GM23338 (cell line): ENCODE results near the gene SMIM43.

Experiments
- EZH2 ChIP-seq: fragments of 200-600 bp; sonication (generic); IDR thresholded peaks from one replicate; pipeline ENCODE4 v1.8.0; 2017; ENCODE audit warnings: antibody characterized with exemption, mild to moderate bottlenecking, low read depth; ENCODE audit not compliant: unreplicated experiment
- EZH2phosphoT487 ChIP-seq: fragments of 200-600 bp; sonication (generic); IDR thresholded peaks from one replicate; pipeline ENCODE4 v1.8.1; 2018; ENCODE audit warnings: antibody characterized with exemption; ENCODE audit not compliant: unreplicated experiment
- NANOG ChIP-seq: IDR thresholded peaks from 2 replicates; pipeline ENCODE4 v1.6.1; 2016; ENCODE audit warnings: antibody characterized with exemption, borderline replicate concordance
- ZNF331 ChIP-seq: fragments of 250-450 bp; sonication (Bioruptor Pico); IDR thresholded peaks from 2 replicates; pipeline ENCODE4 v1.5.0; 2020; ENCODE audit warnings: low read depth, mild to moderate bottlenecking, moderate library complexity
- TF ChIP-seq, protein P1 (sequence below), 2 experiments: fragments of 200-600 bp in 1 of 2; sonication (generic) in 1 of 2; conservative IDR thresholded peaks; 2 replicates each; pipeline versions ENCODE4 v1.5.1 to v1.6.1; 2016 to 2017; ENCODE audit warnings: antibody characterized with exemption in 2 of 2, low read depth in 2 of 2, mild to moderate bottlenecking in 2 of 2, moderate library complexity in 1 of 2

- TF ChIP-seq, protein P1, sequence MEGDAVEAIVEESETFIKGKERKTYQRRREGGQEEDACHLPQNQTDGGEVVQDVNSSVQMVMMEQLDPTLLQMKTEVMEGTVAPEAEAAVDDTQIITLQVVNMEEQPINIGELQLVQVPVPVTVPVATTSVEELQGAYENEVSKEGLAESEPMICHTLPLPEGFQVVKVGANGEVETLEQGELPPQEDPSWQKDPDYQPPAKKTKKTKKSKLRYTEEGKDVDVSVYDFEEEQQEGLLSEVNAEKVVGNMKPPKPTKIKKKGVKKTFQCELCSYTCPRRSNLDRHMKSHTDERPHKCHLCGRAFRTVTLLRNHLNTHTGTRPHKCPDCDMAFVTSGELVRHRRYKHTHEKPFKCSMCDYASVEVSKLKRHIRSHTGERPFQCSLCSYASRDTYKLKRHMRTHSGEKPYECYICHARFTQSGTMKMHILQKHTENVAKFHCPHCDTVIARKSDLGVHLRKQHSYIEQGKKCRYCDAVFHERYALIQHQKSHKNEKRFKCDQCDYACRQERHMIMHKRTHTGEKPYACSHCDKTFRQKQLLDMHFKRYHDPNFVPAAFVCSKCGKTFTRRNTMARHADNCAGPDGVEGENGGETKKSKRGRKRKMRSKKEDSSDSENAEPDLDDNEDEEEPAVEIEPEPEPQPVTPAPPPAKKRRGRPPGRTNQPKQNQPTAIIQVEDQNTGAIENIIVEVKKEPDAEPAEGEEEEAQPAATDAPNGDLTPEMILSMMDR (conservative IDR thresholded peaks at IDR 0.05; ENCODE audit: low read depth in 2 of 2): no peak
- TF ChIP-seq EZH2phosphoT487 (no peak), NANOG (no peak), EZH2 (no peak), ZNF331 (CRISPR knock-in tag) (no peak)
Measured at GRCh38 chr4:121792966-121793365, 28.0 kb upstream of the SMIM43 start.
